Heart right ventricle (tissue), 16 donors: ENCODE data around the gene MAPK7. TPM values are rescaled to one million over a fixed set of nuclear protein-coding genes. Genes with fewer than 3 reads are reported as not detected.

Experiments used
- ATAC-seq, 8 donors: fragments of 200-7000 bp; cut with Tn5 transposase; one replicate each; pipeline ENCODE4 v1.9.1; 2020; ENCODE audit warnings: mild to moderate bottlenecking in 8 of 8, moderate library complexity in 8 of 8, moderate number of reproducible peaks in 1 of 8
- DNase-seq, 2 donors: peaks; one replicate each; pipeline ENCODE4 v3.0.0-alpha.2; 2020
- H3K27ac ChIP-seq, 10 donors: fragments of 200-600 bp; sonication (generic) in 2 of 10; one replicate each; pipeline versions ENCODE4 v1.5.0 to v1.8.0; 2020 to 2022; ENCODE audit warnings: mild to moderate bottlenecking in 3 of 10
- H3K27me3 ChIP-seq, 7 donors: fragments of 200-600 bp; one replicate each; pipeline ENCODE4 v1.8.0; 2021 to 2022; ENCODE audit warnings: mild to moderate bottlenecking in 2 of 7
- H3K36me3 ChIP-seq, 9 donors: fragments of 200-600 bp; sonication (generic) in 1 of 9; one replicate each; pipeline versions ENCODE4 v1.5.0 to v1.8.0; 2020 to 2022; ENCODE audit warnings: mild to moderate bottlenecking in 2 of 9
- H3K4me1 ChIP-seq, 9 donors: fragments of 200-600 bp; sonication (generic) in 1 of 9; one replicate each; pipeline versions ENCODE4 v1.5.0 to v1.8.0; 2020 to 2022; ENCODE audit warnings: mild to moderate bottlenecking in 4 of 9
- H3K4me3 ChIP-seq, 10 donors: fragments of 200-600 bp; sonication (generic) in 2 of 10; one replicate each; pipeline versions ENCODE4 v1.5.0 to v1.8.0; 2020 to 2022; ENCODE audit warnings: mild to moderate bottlenecking in 7 of 10, moderate library complexity in 2 of 10
- H3K9me3 ChIP-seq, 11 donors: fragments of 200-600 bp in 10 of 11; sonication (generic) in 2 of 11; one replicate each; pipeline versions ENCODE4 v1.5.0 to v1.8.0; 2013 to 2022; ENCODE audit warnings: mild to moderate bottlenecking in 2 of 11, control low read depth in 1 of 11, moderate library complexity in 1 of 11
- WGBS, 2 donors: extraction: QIAGEN DNeasy Blood & Tissue Kit; methylation state at CpG; one replicate each; pipeline ENCODE4 v1.1.7; 2013; ENCODE audit warnings: inconsistent platforms in 1 of 2; 5-methylcytosine and 5-hydroxymethylcytosine counted together
- intact Hi-C, 10 donors: fragments of 100-400 bp; cut with DNase I; formaldehyde crosslinking; loops; one replicate each; pipeline versions ENCODE4 v1.11.1 to v1.14.2; 2022
- polyA plus RNA-seq, 2 donors: library from polyadenylated mRNA; stranded (reverse); fragments of 200-250 nt; gene quantifications; one replicate each; pipeline ENCODE4 v1.2.3, GENCODE V29; 2013
- total RNA-seq, 10 donors: library from RNA; stranded (reverse); fragmentation: NEBNext Ultra II Directional in 3 of 10; extraction: Animal tissue kit (Norgen Biotek cat#: 25700) in 3 of 10; gene quantifications; one replicate each; pipeline versions ENCODE4 v1.2.1 to v1.2.4, GENCODE V29; 2021 to 2023
- TF ChIP-seq, protein P1 (sequence below), 9 donors: fragments of 200-600 bp; sonication (generic) in 2 of 9; IDR thresholded peaks; one replicate each; pipeline versions ENCODE4 v1.5.0 to v1.8.0; 2021 to 2022; ENCODE audit warnings: antibody characterized with exemption in 9 of 9, mild to moderate bottlenecking in 5 of 9, moderate library complexity in 1 of 9
- donor health status: Arrhythmogenic right ventricular cardiomyopathy.
- donor health status: ischemic (EF 13 %, LVEDD 7.1; RV severe dilation, severe dysfunction).
- donor health status: healthy with polysubstance abuse.
- donor health status: DM: no; HTN: yes; CAD: no.
- donor health status: DM: no; HTN: no; CAD: no.
- donor health status: ischemic (EF 25% LVEDD 6.9; RV normal size, moderate dysfunction).
- donor health status: ischemic (EF 25% LVEDD 5.7; RV mildly dilated, moderate dysfunction).
- donor health status: healthy.
- donor health status: DM: yes; HTN: yes; CAD: no.
- donor health status: Ischemic cardiomyopathy.
- donor health status: ischemic (EF 35%, LVEDD 5.7; RV mildly dilated, moderate dysfunction).
- donor health status: nonischemic (EF 11% LVEDD 7.7; RV severe dilation, severe dysfunction).
- donor health status: DM: yes; HTN: yes; CAD: no.
- donor health status: PGD.
- donor health status: ischemic (EF 29% LVEDD 5.4; RV normal size, mild dysfunction).
- donor health status: nonischemic (EF 23%, LVEDD 6.1; RV moderate dilation, normal function).

The MAPK7 gene
- total and polyA plus RNA-seq, 12 donors, result 7.3 to 16.6 (median 11.4) TPM

DNA sequence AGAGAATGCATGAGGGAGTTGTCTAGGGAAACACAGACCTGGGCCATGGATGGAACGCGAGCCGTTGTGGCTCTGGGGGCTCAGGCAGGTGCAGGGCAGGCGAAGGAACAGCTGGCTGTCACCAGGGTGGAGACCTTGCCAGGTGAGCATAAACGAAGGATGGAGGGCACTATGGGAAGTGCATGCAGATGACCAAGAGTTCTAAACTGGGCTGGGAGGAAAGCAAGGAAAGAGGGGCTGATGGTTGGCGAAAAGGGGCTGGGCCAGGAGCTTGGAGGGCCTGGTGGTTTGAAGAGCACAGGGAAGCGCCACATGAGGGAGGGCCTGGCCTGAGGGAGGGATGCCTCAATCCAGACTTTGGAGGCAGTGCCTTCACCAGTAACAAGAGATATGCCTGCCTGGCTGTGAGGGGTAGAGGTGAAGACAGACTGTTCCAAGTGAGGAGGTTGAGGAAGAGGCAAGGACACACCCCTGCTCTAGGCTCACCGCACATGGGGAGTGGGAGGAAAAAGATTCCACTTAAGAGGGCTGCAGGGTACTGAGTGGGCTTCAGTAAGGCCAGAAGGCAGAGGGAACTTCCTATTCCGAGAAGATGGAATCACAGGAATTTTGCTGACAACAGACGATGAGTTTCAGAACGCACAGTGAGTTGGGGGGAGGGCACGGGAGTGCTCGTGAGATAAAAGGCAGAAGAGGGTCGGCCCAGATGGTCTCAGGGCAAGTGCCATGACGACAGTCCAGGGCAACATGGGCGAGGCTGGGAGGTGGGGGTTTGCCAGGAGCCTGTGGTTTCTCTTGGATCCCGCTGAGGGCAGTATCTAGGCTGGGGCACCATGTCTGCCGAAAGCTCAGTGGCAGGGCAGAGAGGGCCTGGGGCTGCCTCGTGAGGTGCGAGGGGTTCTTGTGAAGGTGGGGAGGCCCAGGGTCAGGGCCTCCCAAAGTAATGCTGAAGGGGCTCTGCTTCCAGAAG lies 36.4 kb upstream of the MAPK7 start:
- DNase-seq (no peak), ATAC-seq (peak in 1 of 8 donors; percentile 5)
- Histone ChIP-seq H3K36me3 (no peaks in the 10 kb centered on the region), H3K27me3 (no peaks in the 10 kb centered on the region), H3K4me1 (peaks cover 5 to 69% (median 41%) of the 10 kb centered on the region in 9 donors), H3K4me3 (no peak overlapping the region), H3K9me3 (no peaks in the 10 kb centered on the region), H3K27ac (no peak overlapping the region)
- TF ChIP-seq, protein P1, sequence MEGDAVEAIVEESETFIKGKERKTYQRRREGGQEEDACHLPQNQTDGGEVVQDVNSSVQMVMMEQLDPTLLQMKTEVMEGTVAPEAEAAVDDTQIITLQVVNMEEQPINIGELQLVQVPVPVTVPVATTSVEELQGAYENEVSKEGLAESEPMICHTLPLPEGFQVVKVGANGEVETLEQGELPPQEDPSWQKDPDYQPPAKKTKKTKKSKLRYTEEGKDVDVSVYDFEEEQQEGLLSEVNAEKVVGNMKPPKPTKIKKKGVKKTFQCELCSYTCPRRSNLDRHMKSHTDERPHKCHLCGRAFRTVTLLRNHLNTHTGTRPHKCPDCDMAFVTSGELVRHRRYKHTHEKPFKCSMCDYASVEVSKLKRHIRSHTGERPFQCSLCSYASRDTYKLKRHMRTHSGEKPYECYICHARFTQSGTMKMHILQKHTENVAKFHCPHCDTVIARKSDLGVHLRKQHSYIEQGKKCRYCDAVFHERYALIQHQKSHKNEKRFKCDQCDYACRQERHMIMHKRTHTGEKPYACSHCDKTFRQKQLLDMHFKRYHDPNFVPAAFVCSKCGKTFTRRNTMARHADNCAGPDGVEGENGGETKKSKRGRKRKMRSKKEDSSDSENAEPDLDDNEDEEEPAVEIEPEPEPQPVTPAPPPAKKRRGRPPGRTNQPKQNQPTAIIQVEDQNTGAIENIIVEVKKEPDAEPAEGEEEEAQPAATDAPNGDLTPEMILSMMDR (IDR thresholded peaks at IDR 0.05), result no peak
- intact Hi-C loops, result no loop called here
- 46 to 54% methylated on average over 20 of the region's 20 CpGs for WGBS, 2 donors

DNA sequence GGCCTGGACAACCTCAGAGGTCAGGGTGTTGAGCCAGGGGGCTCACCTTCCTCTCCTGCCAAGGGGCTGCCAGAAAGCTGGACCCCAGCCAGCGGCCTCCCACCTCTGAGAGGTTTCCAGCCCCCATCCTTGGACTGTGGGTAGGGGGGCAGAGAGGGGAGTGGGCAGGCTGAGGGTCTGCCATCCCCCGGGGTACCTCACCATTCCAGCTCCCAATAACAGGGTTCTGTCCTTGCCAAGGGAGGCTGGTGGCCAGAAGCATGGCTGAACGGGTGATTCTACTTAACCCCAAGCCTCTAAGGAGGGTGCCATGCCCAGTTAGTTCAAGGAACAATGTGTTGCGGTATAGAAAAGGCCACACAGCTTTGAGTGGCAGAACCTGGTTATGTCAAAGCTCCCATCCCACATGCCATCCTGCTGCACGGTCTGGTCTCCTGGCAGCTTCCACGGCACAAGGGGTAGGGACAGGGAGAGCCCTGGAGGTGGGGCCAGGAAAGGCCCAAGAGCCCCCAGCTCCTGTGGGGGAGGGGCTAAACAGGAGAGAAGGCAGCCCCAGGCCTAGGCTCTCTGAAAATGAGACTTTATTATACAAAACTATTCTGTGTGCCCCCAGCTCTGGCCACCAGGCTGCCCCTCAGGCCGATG lies 35.6 kb upstream of the MAPK7 start:
- Histone ChIP-seq H3K27ac (no peak overlapping the region), H3K4me1 (peaks cover 11 to 69% (median 42%) of the 10 kb centered on the region in 9 donors), H3K4me3 (no peak overlapping the region), H3K27me3 (no peaks in the 10 kb centered on the region), H3K36me3 (no peaks in the 10 kb centered on the region), H3K9me3 (no peaks in the 10 kb centered on the region)
- TF ChIP-seq, protein P1 (IDR thresholded peaks at IDR 0.05), result no peak
- intact Hi-C loops, result no loop called here
- DNase-seq (no peak), ATAC-seq (peak in 1 of 8 donors; percentile 9)
- WGBS, 2 donors, result 58 to 60% methylated on average over 7 of the region's 7 CpGs

DNA sequence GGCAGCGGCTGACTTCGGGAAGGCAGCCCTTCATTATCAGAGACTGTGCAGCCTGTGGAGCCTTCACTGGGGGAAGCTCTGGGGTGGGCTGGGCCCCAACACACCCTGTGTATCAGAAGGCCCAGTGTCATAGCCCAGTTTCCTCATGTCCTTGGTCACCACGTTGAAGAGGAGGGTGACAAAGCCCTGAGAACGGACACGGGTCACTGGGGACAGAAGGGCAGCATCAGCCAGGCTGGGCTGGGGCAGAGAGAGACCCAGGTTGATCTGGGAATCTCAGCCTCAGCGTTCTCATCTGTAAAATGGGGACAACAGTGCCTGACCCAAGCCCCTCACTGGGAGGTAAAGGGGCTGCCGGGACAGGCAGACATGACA lies 35.1 kb upstream of the MAPK7 start:
- Histone ChIP-seq H3K27me3 (no peaks in the 10 kb centered on the region), H3K4me3 (no peak overlapping the region), H3K4me1 (peaks cover 11 to 65% (median 39%) of the 10 kb centered on the region in 9 donors), H3K27ac (no peak overlapping the region), H3K9me3 (no peaks in the 10 kb centered on the region), H3K36me3 (no peaks in the 10 kb centered on the region)
- WGBS, 2 donors, result 81 to 82% methylated on average over 7 of the region's 7 CpGs
- TF ChIP-seq, protein P1 (IDR thresholded peaks at IDR 0.05), result no peak
- ATAC-seq (no peak), DNase-seq (no peak)
- intact Hi-C loops, result no loop called here

DNA sequence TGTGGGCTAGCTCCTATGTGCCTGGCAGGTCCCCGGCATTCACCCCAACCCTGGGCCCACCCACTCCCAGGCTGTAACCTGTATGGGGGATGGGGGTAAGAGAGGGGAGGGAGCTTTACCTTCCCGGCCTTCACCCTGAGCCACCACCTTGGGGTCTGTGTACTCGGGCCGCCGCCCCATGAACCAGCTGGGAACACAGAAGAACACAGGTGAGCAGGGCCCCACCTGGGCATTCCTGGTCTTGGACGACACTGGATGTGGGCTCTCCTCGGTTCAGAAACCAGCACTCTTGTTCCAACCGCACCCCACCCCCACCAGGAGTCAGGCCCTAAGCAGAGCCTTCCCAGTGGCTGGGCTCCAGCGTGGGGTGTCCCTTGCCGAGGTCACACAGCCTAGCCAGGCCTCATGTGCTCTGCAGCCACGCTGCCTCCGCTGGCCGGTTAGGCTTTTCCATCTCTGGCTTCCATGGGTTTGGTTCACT lies 34.6 kb upstream of the MAPK7 start:
- TF ChIP-seq, protein P1 (IDR thresholded peaks at IDR 0.05), result no peak
- Histone ChIP-seq H3K36me3 (no peaks in the 10 kb centered on the region), H3K4me1 (peaks cover 11 to 60% (median 39%) of the 10 kb centered on the region in 9 donors), H3K27me3 (no peaks in the 10 kb centered on the region), H3K4me3 (no peak overlapping the region), H3K9me3 (no peaks in the 10 kb centered on the region), H3K27ac (no peak overlapping the region)
- DNase-seq (no peak), ATAC-seq (no peak)
- intact Hi-C loops, result no loop called here
- 79 to 80% methylated on average over 13 of the region's 13 CpGs for WGBS, 2 donors
